Measurements from ENCODE around the gene LMTK2. TPM values are rescaled to one million over a fixed set of nuclear protein-coding genes. Genes with fewer than 3 reads are reported as not detected.

Gene LMTK2
- total and polyA plus RNA-seq, 8 donors = 13.4 to 28.2 (median 16.6) TPM

DNA sequence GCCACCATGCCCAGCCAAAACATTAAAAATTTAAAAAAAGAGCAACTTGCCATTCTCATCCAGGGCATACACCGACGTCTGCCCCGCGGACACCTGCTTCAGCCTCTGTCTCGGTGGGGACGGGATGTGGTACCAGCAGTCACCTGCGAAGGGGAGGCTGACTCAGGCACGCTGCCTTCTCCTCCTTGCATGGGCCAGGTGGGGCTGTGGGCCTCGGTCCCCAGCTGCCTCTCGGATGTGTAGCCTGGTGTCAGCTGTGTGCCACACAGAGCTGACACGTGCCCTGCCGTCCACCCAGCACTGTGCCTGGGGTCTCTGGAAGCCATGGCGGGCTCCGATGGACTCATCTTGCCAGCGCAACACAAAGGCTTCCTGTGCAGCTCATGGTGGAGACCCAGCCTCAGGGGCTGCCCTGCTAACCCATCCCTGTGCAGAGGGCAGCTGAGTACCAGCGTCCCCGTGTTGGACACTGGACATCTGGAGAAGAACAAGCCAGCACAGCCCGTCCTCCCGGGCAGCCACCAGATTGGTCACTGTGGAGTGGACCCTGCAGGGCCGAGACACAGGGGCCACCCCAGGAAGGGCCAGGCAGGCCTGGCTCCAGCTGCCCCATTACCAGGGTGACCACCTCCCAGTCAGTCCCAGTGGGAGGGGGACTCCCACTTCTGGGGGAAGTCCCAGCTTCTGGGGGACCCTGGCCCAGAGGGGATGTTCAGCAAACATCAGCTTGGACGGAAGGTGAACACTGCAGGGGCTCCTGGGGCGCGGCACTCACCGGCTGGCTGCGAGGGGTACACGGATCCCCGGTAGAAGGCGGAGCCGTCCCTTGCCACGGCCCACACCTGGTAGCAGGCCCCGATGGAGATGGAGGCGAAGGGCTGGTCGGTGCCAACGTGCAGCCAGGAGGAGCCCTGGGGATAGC is 115.2 kb downstream of the LMTK2 start:
- Histone ChIP-seq H3K27ac (no peak overlapping the region), H3K9me3 (no peaks in the 10 kb centered on the region), H3K36me3 (peaks cover 0 to 88% of the 10 kb centered on the region in 2 donors), H3K4me1 (no peaks in the 10 kb centered on the region), H3K27me3 (no peaks in the 10 kb centered on the region), H3K4me3 (no peak overlapping the region)
- intact Hi-C loops (cut with DNase I) = no loop called here
- DNase-seq (peak in 1 of 4 donors; percentile 76), ATAC-seq (no peak)
- TF ChIP-seq, protein P1, sequence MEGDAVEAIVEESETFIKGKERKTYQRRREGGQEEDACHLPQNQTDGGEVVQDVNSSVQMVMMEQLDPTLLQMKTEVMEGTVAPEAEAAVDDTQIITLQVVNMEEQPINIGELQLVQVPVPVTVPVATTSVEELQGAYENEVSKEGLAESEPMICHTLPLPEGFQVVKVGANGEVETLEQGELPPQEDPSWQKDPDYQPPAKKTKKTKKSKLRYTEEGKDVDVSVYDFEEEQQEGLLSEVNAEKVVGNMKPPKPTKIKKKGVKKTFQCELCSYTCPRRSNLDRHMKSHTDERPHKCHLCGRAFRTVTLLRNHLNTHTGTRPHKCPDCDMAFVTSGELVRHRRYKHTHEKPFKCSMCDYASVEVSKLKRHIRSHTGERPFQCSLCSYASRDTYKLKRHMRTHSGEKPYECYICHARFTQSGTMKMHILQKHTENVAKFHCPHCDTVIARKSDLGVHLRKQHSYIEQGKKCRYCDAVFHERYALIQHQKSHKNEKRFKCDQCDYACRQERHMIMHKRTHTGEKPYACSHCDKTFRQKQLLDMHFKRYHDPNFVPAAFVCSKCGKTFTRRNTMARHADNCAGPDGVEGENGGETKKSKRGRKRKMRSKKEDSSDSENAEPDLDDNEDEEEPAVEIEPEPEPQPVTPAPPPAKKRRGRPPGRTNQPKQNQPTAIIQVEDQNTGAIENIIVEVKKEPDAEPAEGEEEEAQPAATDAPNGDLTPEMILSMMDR (IDR thresholded peaks at IDR 0.05) = no peak

GRCh38 chr7:98222533-98223195 is 116.0 kb downstream of the LMTK2 start:
- TF ChIP-seq, protein P1 (IDR thresholded peaks at IDR 0.05) = no peak
- intact Hi-C loops (cut with DNase I) = no loop called here
- no peaks in the 10 kb centered on the region for H3K9me3 ChIP-seq
- H3K27me3 ChIP-seq = no peaks in the 10 kb centered on the region
- H3K4me1 ChIP-seq = no peaks in the 10 kb centered on the region
- H3K36me3 ChIP-seq = peaks cover 0 to 88% of the 10 kb centered on the region in 2 donors
- ATAC-seq (no peak), DNase-seq (peak in 1 of 4 donors; percentile 75)
- H3K27ac ChIP-seq = no peak overlapping the region
- H3K4me3 ChIP-seq = no peak overlapping the region

- H3K9me3 ChIP-seq = no peaks in the 10 kb centered on the region
- no peak overlapping the region for H3K4me3 ChIP-seq
- TF ChIP-seq, protein P1 (IDR thresholded peaks at IDR 0.05) = no peak
- no peak overlapping the region for H3K27ac ChIP-seq
- no peaks in the 10 kb centered on the region for H3K27me3 ChIP-seq
- DNase-seq (peak in 1 of 4 donors; percentile 37), ATAC-seq (no peak)
- H3K36me3 ChIP-seq = peaks cover 0 to 92% of the 10 kb centered on the region in 2 donors
- no peaks in the 10 kb centered on the region for H3K4me1 ChIP-seq
- intact Hi-C loops (cut with DNase I) = no loop called here
These were observed 116.8 kb downstream of the LMTK2 start for GRCh38 chr7:98223351-98223897.

GRCh38 chr7:98223898-98224700 is 117.4 kb downstream of the LMTK2 start:
- TF ChIP-seq, protein P1 (IDR thresholded peaks at IDR 0.05) = no peak
- no peak for ATAC-seq
- no peaks in the 10 kb centered on the region for H3K9me3 ChIP-seq
- H3K36me3 ChIP-seq = peaks cover 0 to 98% of the 10 kb centered on the region in 2 donors
- H3K27me3 ChIP-seq = no peaks in the 10 kb centered on the region
- peak in 1 of 4 donors; percentile 58 for DNase-seq
- no peak overlapping the region for H3K27ac ChIP-seq
- intact Hi-C loops (cut with DNase I) = no loop called here
- no peaks in the 10 kb centered on the region for H3K4me1 ChIP-seq
- no peak overlapping the region for H3K4me3 ChIP-seq

All from left lung (tissue), 10 donors.